Smooth muscle cell (in vitro differentiated cells): ENCODE data around the gene ZNF467. TPM values are rescaled to one million over a fixed set of nuclear protein-coding genes. Genes with fewer than 3 reads are reported as not detected.

Experiments used
- DNase-seq: peaks from one replicate; lab custom pipeline; 2025; ENCODE audit not compliant: unreplicated experiment; lab: John Stamatoyannopoulos, UW
- H2AFZ ChIP-seq: fragments of 200-600 bp; sonication (generic); 2 replicates; pipeline ENCODE4 v1.6.0; 2016; ENCODE audit warnings: antibody characterized with exemption, low read depth, mild to moderate bottlenecking
- H3F3A ChIP-seq: fragments of 200-600 bp; sonication (generic); 2 replicates; pipeline ENCODE4 v1.6.0; 2017; ENCODE audit warnings: antibody characterized with exemption, low read depth
- H3K27ac ChIP-seq: fragments of 200-600 bp; sonication (generic); 2 replicates; pipeline ENCODE4 v1.5.1; 2016; ENCODE audit warnings: low read depth, mild to moderate bottlenecking
- H3K27me3 ChIP-seq: fragments of 200-600 bp; sonication (generic); 2 replicates; pipeline ENCODE4 v1.6.1; 2016; ENCODE audit warnings: low read depth, mild to moderate bottlenecking
- H3K36me3 ChIP-seq: fragments of 200-600 bp; sonication (generic); 2 replicates; pipeline ENCODE4 v1.5.1; 2016; ENCODE audit warnings: low read depth
- H3K4me1 ChIP-seq: fragments of 200-600 bp; sonication (generic); 2 replicates; pipeline ENCODE4 v1.5.1; 2016; ENCODE audit warnings: low read depth
- H3K4me2 ChIP-seq: fragments of 200-600 bp; sonication (generic); 2 replicates; pipeline ENCODE4 v1.6.0; 2016; ENCODE audit warnings: mild to moderate bottlenecking
- H3K4me3 ChIP-seq: fragments of 200-600 bp; sonication (generic); 2 replicates; pipeline ENCODE4 v1.5.1; 2016; ENCODE audit warnings: mild to moderate bottlenecking
- H3K79me2 ChIP-seq: fragments of 200-600 bp; sonication (generic); 2 replicates; pipeline ENCODE4 v1.6.0; 2016; ENCODE audit warnings: low read depth, mild to moderate bottlenecking
- H3K9ac ChIP-seq: fragments of 200-600 bp; sonication (generic); 2 replicates; pipeline ENCODE4 v1.6.0; 2016; ENCODE audit warnings: low read depth
- H3K9me3 ChIP-seq: fragments of 200-600 bp; sonication (generic); replicated peaks from 2 replicates; pipeline ENCODE4 v1.5.1; 2016; ENCODE audit warnings: low read depth
- H4K20me1 ChIP-seq: fragments of 200-600 bp; sonication (generic); 2 replicates; pipeline ENCODE4 v1.6.0; 2016; ENCODE audit warnings: low read depth
- CTCF ChIP-seq: fragments of 200-600 bp; sonication (generic); IDR thresholded peaks from 2 replicates; pipeline ENCODE4 v1.5.1; 2017; ENCODE audit warnings: borderline replicate concordance, mild to moderate bottlenecking, antibody characterized with exemption; ENCODE audit not compliant: insufficient read depth, poor library complexity, severe bottlenecking
- WGBS: methylation state at CpG from one replicate; pipeline ENCODE4 v1.1.7; 2016; ENCODE audit warnings: low lambda C conversion rate; 5-methylcytosine and 5-hydroxymethylcytosine counted together
- polyA plus RNA-seq: library from polyadenylated mRNA; unstranded; fragments of >200 nt; fragmentation: Nextera tagmentation; extraction: Ambion mirVana; gene quantifications from 2 replicates; pipeline ENCODE4 v1.2.1, GENCODE V29; 2016
- total RNA-seq: library from RNA; depleted of rRNA; stranded (reverse); fragments of >200 nt; gene quantifications from 2 replicates; pipeline ENCODE4 v1.2.3, GENCODE V29; 2014

ZNF467 gene
- total and polyA plus RNA-seq, 2 experiments from 2014 or later: 2.0 to 8.2 TPM

GRCh38 chr7:149815661-149816266 lies 42.4 kb upstream of the ZNF467 start:
- H3K9me3 ChIP-seq: no peaks in the 10 kb centered on the region
- H3K27ac ChIP-seq: no peak overlapping the region
- H3K4me3 ChIP-seq: no peak overlapping the region
- H2AFZ ChIP-seq: no peak overlapping the region
- no peak for TF ChIP-seq CTCF
- WGBS: 87% methylated on average over 13 of the region's 16 CpGs
- DNase-seq: no peak
- no peaks in the 10 kb centered on the region for H3K27me3 ChIP-seq
- no peak overlapping the region for H3K4me2 ChIP-seq
- H4K20me1 ChIP-seq: no peaks in the 10 kb centered on the region
- H3K9ac ChIP-seq: no peak overlapping the region
- H3F3A ChIP-seq: no peaks in the 10 kb centered on the region
- no peaks in the 10 kb centered on the region for H3K79me2 ChIP-seq
- H3K36me3 ChIP-seq: no peaks in the 10 kb centered on the region
- H3K4me1 ChIP-seq: peaks cover 3% of the 10 kb centered on the region

- Histone ChIP-seq H3K36me3 (no peaks in the 10 kb centered on the region), H3K79me2 (no peaks in the 10 kb centered on the region), H3K9me3 (no peaks in the 10 kb centered on the region), H3K27ac (no peak overlapping the region), H2AFZ (no peak overlapping the region), H3K4me1 (peaks cover 3% of the 10 kb centered on the region), H3K4me3 (no peak overlapping the region), H3K9ac (no peak overlapping the region), H3K27me3 (no peaks in the 10 kb centered on the region), H3K4me2 (no peak overlapping the region), H3F3A (no peaks in the 10 kb centered on the region), H4K20me1 (no peaks in the 10 kb centered on the region)
- WGBS: 92% methylated on average over 11 of the region's 12 CpGs
- TF ChIP-seq CTCF: no peak
- no peak for DNase-seq
Observed at GRCh38 chr7:149815121-149815520, 41.7 kb upstream of the ZNF467 start.

- TF ChIP-seq CTCF: no peak
- no peaks in the 10 kb centered on the region for H3K79me2 ChIP-seq
- no peaks in the 10 kb centered on the region for H3F3A ChIP-seq
- no peaks in the 10 kb centered on the region for H4K20me1 ChIP-seq
- no peak overlapping the region for H2AFZ ChIP-seq
- H3K4me1 ChIP-seq: peaks cover 3% of the 10 kb centered on the region
- H3K36me3 ChIP-seq: no peaks in the 10 kb centered on the region
- H3K4me2 ChIP-seq: no peak overlapping the region
- no peak for DNase-seq
- WGBS: 91% methylated on average over 15 of the region's 15 CpGs
- no peak overlapping the region for H3K27ac ChIP-seq
- H3K9me3 ChIP-seq: no peaks in the 10 kb centered on the region
- H3K9ac ChIP-seq: no peak overlapping the region
- no peaks in the 10 kb centered on the region for H3K27me3 ChIP-seq
- H3K4me3 ChIP-seq: no peak overlapping the region
Observed at GRCh38 chr7:149814494-149814893, 41.1 kb upstream of the ZNF467 start.
